Mesothelial cell of epicardium (in vitro differentiated cells): ENCODE measurements around the gene TMEM182. TPM values are rescaled to one million over a fixed set of nuclear protein-coding genes. Genes with fewer than 3 reads are reported as not detected.

Experiments
- DNase-seq, 2 experiments: peaks; one replicate each; pipeline ENCODE4 v3.0.0; 2021; ENCODE audit warnings: low spot score in 2 of 2; ENCODE audit not compliant: unreplicated experiment in 2 of 2
- H3K27ac Mint-ChIP-seq: 2 replicates; pipeline ENCODE4 v1.8.0; 2021; ENCODE audit warnings: mixed read lengths
- H3K27me3 Mint-ChIP-seq: 2 replicates; pipeline ENCODE4 v1.8.0; 2021; ENCODE audit warnings: low read depth, mixed read lengths
- H3K36me3 Mint-ChIP-seq: 2 replicates; pipeline ENCODE4 v1.8.0; 2021; ENCODE audit warnings: mixed read lengths
- H3K4me1 Mint-ChIP-seq: 2 replicates; pipeline ENCODE4 v1.8.0; 2021; ENCODE audit warnings: mixed read lengths
- H3K4me3 Mint-ChIP-seq: 2 replicates; pipeline ENCODE4 v1.8.0; 2021; ENCODE audit warnings: mild to moderate bottlenecking, moderate library complexity, mixed read lengths
- H3K9me3 Mint-ChIP-seq: 2 replicates; pipeline ENCODE4 v1.8.0; 2021; ENCODE audit warnings: mixed read lengths
- total RNA-seq: library from RNA; stranded (reverse); gene quantifications from 3 replicates; pipeline ENCODE4 v1.2.1, GENCODE V29; 2021
- TF ChIP-seq, protein P1 (sequence below): fragments of 200-600 bp; sonication (generic); IDR thresholded peaks from one replicate; pipeline ENCODE4 v1.5.0; 2021; ENCODE audit warnings: antibody characterized with exemption; ENCODE audit not compliant: unreplicated experiment

Gene TMEM182
- total RNA-seq, 1 donor from 2014 or later = 8.0 TPM

GRCh38 chr2:102770506-102770905, 8.7 kb downstream of the TMEM182 start:
- peaks cover 18% of the 10 kb centered on the region for H3K36me3 Mint-ChIP-seq
- H3K27me3 Mint-ChIP-seq = no peaks in the 10 kb centered on the region
- no peaks in the 10 kb centered on the region for H3K4me1 Mint-ChIP-seq
- H3K9me3 Mint-ChIP-seq = no peaks in the 10 kb centered on the region
- DNase-seq = no peak
- H3K4me3 Mint-ChIP-seq = no peak overlapping the region
- H3K27ac Mint-ChIP-seq = no peak overlapping the region
- TF ChIP-seq, protein P1, sequence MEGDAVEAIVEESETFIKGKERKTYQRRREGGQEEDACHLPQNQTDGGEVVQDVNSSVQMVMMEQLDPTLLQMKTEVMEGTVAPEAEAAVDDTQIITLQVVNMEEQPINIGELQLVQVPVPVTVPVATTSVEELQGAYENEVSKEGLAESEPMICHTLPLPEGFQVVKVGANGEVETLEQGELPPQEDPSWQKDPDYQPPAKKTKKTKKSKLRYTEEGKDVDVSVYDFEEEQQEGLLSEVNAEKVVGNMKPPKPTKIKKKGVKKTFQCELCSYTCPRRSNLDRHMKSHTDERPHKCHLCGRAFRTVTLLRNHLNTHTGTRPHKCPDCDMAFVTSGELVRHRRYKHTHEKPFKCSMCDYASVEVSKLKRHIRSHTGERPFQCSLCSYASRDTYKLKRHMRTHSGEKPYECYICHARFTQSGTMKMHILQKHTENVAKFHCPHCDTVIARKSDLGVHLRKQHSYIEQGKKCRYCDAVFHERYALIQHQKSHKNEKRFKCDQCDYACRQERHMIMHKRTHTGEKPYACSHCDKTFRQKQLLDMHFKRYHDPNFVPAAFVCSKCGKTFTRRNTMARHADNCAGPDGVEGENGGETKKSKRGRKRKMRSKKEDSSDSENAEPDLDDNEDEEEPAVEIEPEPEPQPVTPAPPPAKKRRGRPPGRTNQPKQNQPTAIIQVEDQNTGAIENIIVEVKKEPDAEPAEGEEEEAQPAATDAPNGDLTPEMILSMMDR = no peak

GRCh38 chr2:102771114-102771513, 9.3 kb downstream of the TMEM182 start:
- Mint-ChIP-seq H3K27me3 (no peaks in the 10 kb centered on the region), H3K36me3 (peaks cover 18% of the 10 kb centered on the region), H3K9me3 (no peaks in the 10 kb centered on the region), H3K4me3 (no peak overlapping the region), H3K27ac (no peak overlapping the region), H3K4me1 (no peaks in the 10 kb centered on the region)
- DNase-seq = no peak
- TF ChIP-seq, protein P1 = no peak

GRCh38 chr2:102772659-102773058, 10.8 kb downstream of the TMEM182 start:
- H3K27me3 Mint-ChIP-seq = no peaks in the 10 kb centered on the region
- peaks cover 4% of the 10 kb centered on the region for H3K9me3 Mint-ChIP-seq
- TF ChIP-seq, protein P1 = no peak
- peaks cover 23% of the 10 kb centered on the region for H3K36me3 Mint-ChIP-seq
- no peak overlapping the region for H3K27ac Mint-ChIP-seq
- DNase-seq = no peak
- no peak overlapping the region for H3K4me3 Mint-ChIP-seq
- H3K4me1 Mint-ChIP-seq = no peaks in the 10 kb centered on the region

GRCh38 chr2:102773149-102773705, 11.4 kb downstream of the TMEM182 start:
- peaks cover 4% of the 10 kb centered on the region for H3K9me3 Mint-ChIP-seq
- H3K36me3 Mint-ChIP-seq = peaks cover 19% of the 10 kb centered on the region
- TF ChIP-seq, protein P1 = no peak
- H3K4me3 Mint-ChIP-seq = no peak overlapping the region
- no peak for DNase-seq
- no peak overlapping the region for H3K27ac Mint-ChIP-seq
- H3K4me1 Mint-ChIP-seq = no peaks in the 10 kb centered on the region
- H3K27me3 Mint-ChIP-seq = no peaks in the 10 kb centered on the region

GRCh38 chr2:102778260-102778659, 16.4 kb downstream of the TMEM182 start:
- peaks cover 9% of the 10 kb centered on the region for H3K36me3 Mint-ChIP-seq
- H3K4me1 Mint-ChIP-seq = peaks cover under 1% of the 10 kb centered on the region
- no peaks in the 10 kb centered on the region for H3K27me3 Mint-ChIP-seq
- peaks cover 9% of the 10 kb centered on the region for H3K9me3 Mint-ChIP-seq
- H3K27ac Mint-ChIP-seq = no peak overlapping the region
- TF ChIP-seq, protein P1 = no peak
- DNase-seq = no peak
- no peak overlapping the region for H3K4me3 Mint-ChIP-seq

- TF ChIP-seq, protein P1 = no peak
- H3K27me3 Mint-ChIP-seq = no peaks in the 10 kb centered on the region
- peaks cover 6% of the 10 kb centered on the region for H3K36me3 Mint-ChIP-seq
- H3K4me1 Mint-ChIP-seq = peaks cover 2% of the 10 kb centered on the region
- H3K4me3 Mint-ChIP-seq = no peak overlapping the region
- peaks cover 9% of the 10 kb centered on the region for H3K9me3 Mint-ChIP-seq
- H3K27ac Mint-ChIP-seq = no peak overlapping the region
- DNase-seq = no peak
Observed at GRCh38 chr2:102780467-102780866, 18.6 kb downstream of the TMEM182 start.
